Right lobe of liver (tissue), 4 donors: ENCODE measurements around the gene APBA1.

ENCODE experiments used
- CTCF ChIP-seq, 4 donors: fragments of 200-600 bp in 3 of 4; fragments of 450-650 bp in 1 of 4; IDR thresholded peaks; one replicate each; pipeline versions ENCODE4 v1.5.1 to v1.8.0; 2016 to 2022; ENCODE audit warnings: antibody characterized with exemption in 4 of 4, mild to moderate bottlenecking in 2 of 4
- POLR2A ChIP-seq: fragments of 450-650 bp; IDR thresholded peaks from one replicate; pipeline ENCODE4 v1.6.1; 2017; ENCODE audit warnings: antibody characterized with exemption, mild to moderate bottlenecking
- donor health status: DM: no; HTN: no; CAD: no.
- donor health status: DM: no; HTN: no; CAD: no.
- donor health status: DM: no; HTN: yes; CAD: no.

- TF ChIP-seq POLR2A (no peak), CTCF (IDR thresholded peaks at IDR 0.05) (no peak)
Measured at GRCh38 chr9:69527454-69527853, 144.7 kb downstream of the APBA1 start.
